GM12873 (cell line): ENCODE measurements around the gene TGFBR2.

Experiments used
- CTCF ChIP-seq: IDR thresholded peaks from 2 replicates; pipeline ENCODE4 v1.5.1; 2012; ENCODE audit warnings: low read depth, mild to moderate bottlenecking, moderate library complexity, low read length, control low read depth; ENCODE audit not compliant: insufficient read depth; ENCODE audit errors: missing control alignments

The TGFBR2 gene

DNA sequence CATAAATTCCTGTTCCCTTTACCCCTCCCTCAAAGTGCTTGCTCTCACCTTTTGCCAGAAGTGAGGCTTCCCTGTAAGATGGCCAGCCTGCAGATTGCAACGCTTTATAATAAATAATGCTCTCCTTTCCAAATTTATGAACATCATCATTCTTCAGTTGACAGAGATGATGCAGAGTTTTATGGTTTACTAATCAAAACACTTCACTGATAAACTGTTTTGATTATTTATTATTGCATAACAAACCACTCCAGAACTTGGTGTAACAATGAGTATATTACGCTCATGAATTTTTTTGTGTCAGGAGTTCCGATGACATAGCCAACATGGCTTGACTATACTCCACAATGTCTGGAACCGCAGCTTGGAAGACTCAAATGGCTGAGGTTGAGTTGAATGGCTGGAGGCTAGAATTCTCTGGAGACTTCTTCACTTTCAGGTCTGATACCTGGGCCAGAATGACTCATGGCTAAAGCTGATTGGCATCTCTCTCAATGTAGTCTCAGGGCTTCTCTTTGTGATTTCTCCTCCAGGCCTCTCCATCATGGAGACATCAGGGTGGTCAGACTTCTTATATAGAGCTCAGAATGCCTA lies 27.3 kb upstream of the TGFBR2 start:
- no peak for TF ChIP-seq CTCF

DNA sequence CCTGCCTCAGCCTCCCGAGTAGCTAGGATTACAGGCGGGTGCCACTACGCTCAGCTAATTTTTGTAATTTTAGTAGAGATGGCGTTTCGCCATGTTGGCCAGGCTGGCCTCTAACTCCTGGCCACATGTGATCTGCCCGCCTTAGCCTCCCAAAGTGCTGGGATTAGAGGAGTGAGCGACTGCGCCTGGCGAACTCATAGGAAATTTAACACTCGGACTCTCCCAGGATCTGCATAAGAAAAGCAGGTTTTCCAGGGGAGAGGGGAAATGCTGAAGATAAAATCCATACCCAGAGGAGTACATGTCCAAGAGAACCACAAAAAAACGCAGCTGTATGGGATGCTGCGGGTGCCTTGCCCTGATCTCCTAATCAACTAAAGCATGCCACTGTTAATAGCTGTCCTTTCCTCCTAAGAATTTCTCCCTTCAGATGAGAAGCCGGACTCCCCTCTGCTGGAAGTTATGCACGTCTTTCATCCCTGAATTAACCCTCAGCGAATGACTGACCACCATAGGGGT lies 25.3 kb upstream of the TGFBR2 start:
- no peak for TF ChIP-seq CTCF

DNA sequence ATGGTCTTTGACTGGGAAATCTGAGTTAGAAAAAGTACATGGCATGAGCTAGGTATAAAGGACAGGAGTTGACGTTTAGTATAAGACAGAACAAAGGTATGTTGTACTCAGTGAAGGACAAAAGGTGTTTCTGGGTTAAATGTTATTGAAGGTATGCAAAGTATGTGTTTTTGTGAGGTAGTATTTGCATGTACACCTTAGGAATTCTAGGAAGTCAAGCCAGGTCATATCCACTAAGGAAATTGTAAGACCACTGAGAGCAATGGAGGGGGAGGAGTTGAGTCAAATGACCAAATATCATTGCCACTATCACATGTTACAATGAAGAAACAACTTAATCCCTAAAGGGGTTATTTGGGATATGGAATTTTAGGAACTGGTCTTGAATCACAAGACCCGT lies 24.4 kb upstream of the TGFBR2 start:
- TF ChIP-seq CTCF = no peak

- no peak for TF ChIP-seq CTCF
Measured at GRCh38 chr3:30583973-30584372, 22.4 kb upstream of the TGFBR2 start.

GRCh38 chr3:30585654-30586053 lies 20.7 kb upstream of the TGFBR2 start:
- TF ChIP-seq CTCF = no peak

DNA sequence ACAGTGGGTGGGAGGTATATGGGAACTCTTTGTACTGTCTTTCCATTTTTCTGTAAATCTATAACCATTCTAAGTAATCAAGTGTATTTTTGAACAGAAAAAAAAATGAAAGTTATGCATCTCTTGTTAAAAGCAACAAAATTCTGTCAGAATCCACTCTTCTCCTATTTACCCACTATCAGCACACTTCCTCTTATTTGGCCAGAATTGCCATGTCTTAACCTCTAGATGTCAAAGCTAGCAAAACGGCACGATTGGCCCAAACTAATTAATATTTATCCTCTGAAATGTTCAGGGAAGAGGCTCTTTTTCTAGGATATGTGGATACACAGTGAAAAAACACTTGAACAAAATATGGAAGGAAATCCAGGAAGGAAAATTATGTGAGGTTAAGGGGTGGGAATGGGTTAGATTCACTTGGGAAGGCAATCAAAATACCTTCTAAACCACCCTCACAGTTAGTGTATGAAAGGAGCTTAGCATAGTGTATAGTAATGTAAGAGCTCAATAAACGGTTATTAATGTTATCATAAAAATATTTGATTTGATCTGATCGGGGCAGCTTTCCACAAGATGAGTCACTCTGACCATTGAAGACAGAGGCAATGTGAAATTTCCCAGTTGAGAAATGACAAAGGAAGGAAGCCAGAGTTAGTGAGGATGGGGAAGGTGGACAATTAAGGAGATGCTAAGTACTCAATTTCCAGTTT lies 20.1 kb upstream of the TGFBR2 start:
- TF ChIP-seq CTCF = no peak

DNA sequence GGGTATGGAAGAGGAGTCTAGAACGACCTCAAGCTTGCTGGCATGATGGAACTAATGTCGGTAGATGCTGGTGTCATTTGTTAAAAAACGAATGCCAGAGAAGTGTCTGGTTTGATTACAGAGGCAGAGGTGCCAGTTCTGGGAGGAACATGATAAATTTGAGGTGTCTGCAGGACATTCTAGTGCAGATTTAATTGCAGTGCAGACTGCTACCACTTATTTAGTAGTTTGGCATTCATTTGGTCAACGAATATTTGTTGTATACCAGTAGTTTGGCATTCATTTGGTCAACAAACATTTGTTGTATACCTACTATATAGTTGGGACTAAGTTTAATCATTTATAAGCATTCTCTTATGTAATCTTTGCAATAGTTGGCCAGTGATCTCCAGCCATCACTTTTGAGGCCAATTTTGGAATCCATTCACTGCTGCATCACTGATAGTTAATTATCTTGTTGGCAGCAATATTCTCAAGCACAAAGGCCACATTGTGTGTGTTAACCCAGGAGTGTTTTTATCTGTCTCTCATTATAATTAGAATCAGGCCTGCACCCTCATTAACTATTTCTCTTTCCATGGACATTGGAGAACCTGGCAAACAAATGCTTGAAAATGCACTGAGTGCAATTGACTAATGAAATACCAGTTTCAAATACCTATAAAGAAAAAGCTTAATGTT lies 19.5 kb upstream of the TGFBR2 start:
- TF ChIP-seq CTCF = no peak
